Left ventricle myocardium inferior (tissue), 1 donor: ENCODE results near the gene FBXO7. TPM values are rescaled to one million over a fixed set of nuclear protein-coding genes. Genes with fewer than 3 reads are reported as not detected.

ENCODE experiments used
- DNase-seq: peaks from one replicate; pipeline ENCODE4 v3.0.0-alpha.2; 2020
- H3K27ac ChIP-seq: fragments of 200-600 bp; replicated peaks from 2 replicates; pipeline ENCODE4 v1.8.0; 2021
- H3K27me3 ChIP-seq: fragments of 200-600 bp; 2 replicates; pipeline ENCODE4 v1.8.0; 2021; ENCODE audit warnings: low read depth
- H3K36me3 ChIP-seq: fragments of 200-600 bp; 2 replicates; pipeline ENCODE4 v1.8.0; 2021
- H3K4me1 ChIP-seq: fragments of 200-600 bp; 2 replicates; pipeline ENCODE4 v1.8.0; 2021
- H3K4me3 ChIP-seq: fragments of 200-600 bp; 2 replicates; pipeline ENCODE4 v1.8.0; 2021; ENCODE audit warnings: mild to moderate bottlenecking, moderate library complexity
- H3K9me3 ChIP-seq: fragments of 200-600 bp; replicated peaks from 2 replicates; pipeline ENCODE4 v1.8.0; 2021
- intact Hi-C: fragments of 100-400 bp; cut with micrococcal nuclease; formaldehyde crosslinking; loops from one replicate; pipeline ENCODE4 v1.11.0; 2022
- total RNA-seq: library from RNA; stranded (reverse); fragmentation: NEBNext Ultra II Directional; extraction: Animal tissue kit (Norgen Biotek cat#: 25700); gene quantifications from one replicate; pipeline ENCODE4 v1.2.1, GENCODE V29; 2021
- TF ChIP-seq, protein P1 (sequence below): fragments of 200-600 bp; IDR thresholded peaks from 2 replicates; pipeline ENCODE4 v1.8.0; 2021; ENCODE audit warnings: antibody characterized with exemption, mild to moderate bottlenecking, borderline replicate concordance
- donor health status: DM: no; HTN: yes; CAD: no; lungs with severe emphysema.

FBXO7 gene
- total RNA-seq, 1 donor from 2014 or later: 33.5 TPM

DNA sequence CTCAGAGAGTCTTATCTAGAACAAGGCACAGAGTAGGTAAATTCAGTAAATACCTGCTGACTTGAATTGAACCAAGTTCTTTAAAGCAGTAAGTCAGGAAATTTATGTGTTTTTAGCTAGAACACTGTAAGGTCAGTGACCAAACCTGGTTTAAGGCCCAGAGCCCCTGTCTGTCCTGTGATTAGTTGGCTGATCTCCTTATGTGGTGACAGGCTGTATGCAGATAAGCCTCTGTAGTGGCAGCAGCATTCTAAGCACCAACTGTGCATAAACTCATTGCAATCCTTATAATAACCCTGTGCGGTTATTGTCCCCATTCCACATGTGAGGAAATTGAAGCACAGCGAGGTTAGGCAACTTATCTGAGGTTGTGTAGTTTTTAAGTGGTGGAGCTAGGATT lies 40.5 kb downstream of the FBXO7 start:
- Histone ChIP-seq H3K36me3 (no peaks in the 10 kb centered on the region), H3K27ac (no peak overlapping the region), H3K4me1 (no peaks in the 10 kb centered on the region), H3K27me3 (no peaks in the 10 kb centered on the region), H3K9me3 (peaks cover 10% of the 10 kb centered on the region), H3K4me3 (no peak overlapping the region)
- TF ChIP-seq, protein P1, sequence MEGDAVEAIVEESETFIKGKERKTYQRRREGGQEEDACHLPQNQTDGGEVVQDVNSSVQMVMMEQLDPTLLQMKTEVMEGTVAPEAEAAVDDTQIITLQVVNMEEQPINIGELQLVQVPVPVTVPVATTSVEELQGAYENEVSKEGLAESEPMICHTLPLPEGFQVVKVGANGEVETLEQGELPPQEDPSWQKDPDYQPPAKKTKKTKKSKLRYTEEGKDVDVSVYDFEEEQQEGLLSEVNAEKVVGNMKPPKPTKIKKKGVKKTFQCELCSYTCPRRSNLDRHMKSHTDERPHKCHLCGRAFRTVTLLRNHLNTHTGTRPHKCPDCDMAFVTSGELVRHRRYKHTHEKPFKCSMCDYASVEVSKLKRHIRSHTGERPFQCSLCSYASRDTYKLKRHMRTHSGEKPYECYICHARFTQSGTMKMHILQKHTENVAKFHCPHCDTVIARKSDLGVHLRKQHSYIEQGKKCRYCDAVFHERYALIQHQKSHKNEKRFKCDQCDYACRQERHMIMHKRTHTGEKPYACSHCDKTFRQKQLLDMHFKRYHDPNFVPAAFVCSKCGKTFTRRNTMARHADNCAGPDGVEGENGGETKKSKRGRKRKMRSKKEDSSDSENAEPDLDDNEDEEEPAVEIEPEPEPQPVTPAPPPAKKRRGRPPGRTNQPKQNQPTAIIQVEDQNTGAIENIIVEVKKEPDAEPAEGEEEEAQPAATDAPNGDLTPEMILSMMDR: no peak
- no peak for DNase-seq
- intact Hi-C loops: no loop called here

DNA sequence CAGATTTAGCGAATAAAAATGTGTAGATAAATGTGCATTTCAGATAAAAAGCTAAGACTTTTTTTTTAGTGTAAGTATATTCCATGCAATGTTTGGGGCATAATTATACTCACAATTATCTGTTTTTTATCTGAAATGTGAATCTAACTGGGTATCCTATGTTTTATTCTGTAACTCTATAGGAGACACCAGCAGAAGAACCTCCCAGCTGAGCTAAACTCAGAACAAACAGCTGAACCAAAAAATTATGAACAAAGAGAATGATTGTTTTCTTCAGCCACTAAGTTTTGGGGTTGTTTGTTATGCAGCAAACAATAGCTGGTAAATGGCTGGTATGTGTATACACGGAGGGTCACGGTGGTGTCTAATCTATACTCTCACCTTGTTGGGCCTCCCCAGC lies 42.9 kb downstream of the FBXO7 start:
- H3K27ac ChIP-seq: no peak overlapping the region
- H3K4me3 ChIP-seq: no peak overlapping the region
- no peaks in the 10 kb centered on the region for H3K4me1 ChIP-seq
- intact Hi-C loops: no loop called here
- H3K9me3 ChIP-seq: peaks cover 10% of the 10 kb centered on the region
- H3K36me3 ChIP-seq: no peaks in the 10 kb centered on the region
- no peak for DNase-seq
- TF ChIP-seq, protein P1: no peak
- H3K27me3 ChIP-seq: no peaks in the 10 kb centered on the region

DNA sequence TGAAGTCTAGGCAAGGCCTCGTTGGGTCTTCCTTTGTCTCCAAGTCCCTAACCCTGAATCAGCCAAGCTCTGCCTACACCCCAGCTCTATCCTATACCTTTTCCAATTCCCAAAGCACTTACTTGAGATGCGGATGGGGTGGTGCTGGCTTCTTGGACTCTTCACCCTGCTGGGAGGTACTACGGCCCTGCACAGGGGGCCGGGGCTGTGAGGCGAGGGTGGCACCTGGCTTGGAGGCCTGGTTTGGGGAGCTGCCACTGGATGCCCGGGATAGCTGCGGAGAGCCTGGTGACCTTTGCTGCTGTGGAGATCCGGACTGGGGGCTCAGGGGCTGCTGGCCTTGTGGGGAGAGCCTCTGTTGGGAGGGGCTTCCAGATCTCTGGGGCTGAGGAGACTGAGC lies 43.3 kb downstream of the FBXO7 start:
- intact Hi-C loops: no loop called here

DNA sequence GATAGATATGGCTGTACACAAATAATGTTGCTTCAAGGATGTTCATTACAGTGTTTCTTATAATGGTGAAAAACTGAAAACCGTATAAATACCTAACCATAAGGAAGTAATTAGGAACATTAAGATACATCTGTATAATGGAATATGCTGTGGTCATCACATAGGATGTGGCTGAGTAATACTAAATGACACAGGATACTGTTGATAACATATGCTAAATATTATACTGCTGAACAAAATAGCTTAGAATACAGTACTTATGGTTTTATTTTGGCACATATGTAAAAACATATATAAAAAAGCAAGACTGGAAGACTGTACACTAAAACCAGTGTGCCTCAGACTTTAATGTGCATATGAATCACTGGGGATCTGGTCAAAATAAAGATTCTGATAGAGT lies 43.8 kb downstream of the FBXO7 start:
- Histone ChIP-seq H3K27ac (no peak overlapping the region), H3K27me3 (no peaks in the 10 kb centered on the region), H3K4me1 (no peaks in the 10 kb centered on the region), H3K36me3 (no peaks in the 10 kb centered on the region), H3K4me3 (no peak overlapping the region), H3K9me3 (peaks cover 10% of the 10 kb centered on the region)
- DNase-seq: no peak
- intact Hi-C loops: no loop called here
- TF ChIP-seq, protein P1: no peak

More for the DNA sequence above, 43.3 kb downstream of the FBXO7 start:
- no peak for DNase-seq
- Histone ChIP-seq H3K27ac (no peak overlapping the region), H3K36me3 (no peaks in the 10 kb centered on the region), H3K27me3 (no peaks in the 10 kb centered on the region), H3K4me1 (no peaks in the 10 kb centered on the region), H3K4me3 (no peak overlapping the region), H3K9me3 (peaks cover 10% of the 10 kb centered on the region)
- TF ChIP-seq, protein P1: no peak

DNA sequence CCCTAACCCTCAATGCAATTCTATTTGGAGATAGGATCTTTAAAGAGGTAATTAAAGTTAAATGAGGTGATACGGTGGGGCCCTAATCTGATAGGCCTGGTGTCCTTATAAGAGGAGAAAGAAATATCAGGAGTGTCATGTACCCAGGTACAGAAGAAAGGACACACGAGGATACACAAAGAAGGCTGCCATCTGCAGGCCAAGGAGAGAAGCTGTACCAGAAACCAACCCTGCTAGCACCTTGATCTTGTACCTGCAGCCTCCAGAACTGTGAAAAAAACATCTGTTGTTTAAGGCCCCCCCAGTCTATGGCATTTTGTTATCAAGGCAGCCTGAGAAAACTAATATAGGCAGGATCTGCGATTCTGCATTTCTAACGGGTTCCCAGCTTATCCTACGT lies 44.2 kb downstream of the FBXO7 start:
- intact Hi-C loops: no loop called here
- H3K4me1 ChIP-seq: no peaks in the 10 kb centered on the region

More for the DNA sequence above, 44.2 kb downstream of the FBXO7 start:
- H3K27ac ChIP-seq: no peak overlapping the region
- H3K27me3 ChIP-seq: no peaks in the 10 kb centered on the region
- H3K9me3 ChIP-seq: peaks cover 14% of the 10 kb centered on the region
- no peaks in the 10 kb centered on the region for H3K36me3 ChIP-seq
- no peak overlapping the region for H3K4me3 ChIP-seq
- DNase-seq: no peak
- TF ChIP-seq, protein P1: no peak
